H1 (cell line): ENCODE data around the gene ZNF101. TPM values are rescaled to one million over a fixed set of nuclear protein-coding genes. Genes with fewer than 3 reads are reported as not detected.

Source experiments
- ATF2 ChIP-seq: IDR thresholded peaks from 2 replicates; pipeline ENCODE4 v1.6.1; 2012; ENCODE audit warnings: low read length, inconsistent platforms
- CBX5 ChIP-seq: fragments of 300-800, 300-1000 bp; sonication (generic); IDR thresholded peaks from 2 replicates; pipeline ENCODE4 v1.7.1; 2016; ENCODE audit warnings: antibody characterized with exemption, low read length, low read depth
- CHD1 ChIP-seq: IDR thresholded peaks from 2 replicates; pipeline ENCODE4 v1.6.1; 2012; ENCODE audit warnings: low read depth, low read length, improper control_type of control experiment
- CHD2 ChIP-seq: IDR thresholded peaks from 2 replicates; pipeline ENCODE4 v1.6.1; 2012; ENCODE audit warnings: low read length, improper control_type of control experiment
- FOSL1 ChIP-seq: IDR thresholded peaks from 2 replicates; pipeline ENCODE4 v1.6.1; 2011; ENCODE audit warnings: mild to moderate bottlenecking, low read depth, low read length, moderate library complexity; ENCODE audit not compliant: insufficient read depth
- KDM1A ChIP-seq: fragments of 200-600, 300-600 bp; sonication (generic); IDR thresholded peaks from 2 replicates; pipeline ENCODE4 v1.7.1; 2016; ENCODE audit warnings: mild to moderate bottlenecking, low read length, borderline replicate concordance
- MAX ChIP-seq: IDR thresholded peaks from 2 replicates; pipeline ENCODE4 v1.6.1; 2012; ENCODE audit warnings: inconsistent platforms
- POU5F1 ChIP-seq: IDR thresholded peaks from 2 replicates; pipeline ENCODE4 v1.6.1; 2011; ENCODE audit warnings: low read depth, mild to moderate bottlenecking, low read length, moderate library complexity
- SUZ12 ChIP-seq: fragments of 200-600 bp; sonication (generic); IDR thresholded peaks from 2 replicates; pipeline ENCODE4 v1.6.1; 2012; ENCODE audit warnings: mild to moderate bottlenecking, inconsistent platforms, low read length, moderate library complexity, mixed read lengths
- polyA plus RNA-seq, 7 experiments: library from polyadenylated mRNA; depleted of rRNA in 3 of 7; stranded (reverse) in 5 of 7; unstranded in 2 of 7; fragments of >200 nt in 5 of 7; fragments of 200-250 nt in 2 of 7; gene quantifications; 1 replicate in 5 of 7; 2 replicates in 1 of 7; 4 replicates in 1 of 7; pipeline versions ENCODE4 v1.2.1 to v1.2.3, GENCODE V29; 2011 to 2013; ENCODE audit warnings: missing spikeins in 2 of 7, mixed read lengths in 2 of 7
- total RNA-seq: library from RNA; stranded (reverse); fragmentation: NEBNext Ultra II Directional; extraction: Animal tissue kit (Norgen Biotek cat#: 25700); gene quantifications from 2 replicates; pipeline ENCODE4 v1.2.1, GENCODE V29; 2021

ZNF101 gene
- total and polyA plus RNA-seq, 2 of the 8 experiments (the other 6 are each of a cell fraction or from before 2014, with no cell fraction given): 13.0 to 50.9 TPM

- TF ChIP-seq ATF2 (no peak), CBX5 (no peak), SUZ12 (no peak), FOSL1 (no peak), MAX (no peak), CHD1 (no peak), CHD2 (no peak), KDM1A (no peak), POU5F1 (no peak)
These were observed 7.4 kb upstream of the ZNF101 start (continued) for GRCh38 chr19:19661141-19661674.
